ENCODE results near the gene PLA2G6. TPM values are rescaled to one million over a fixed set of nuclear protein-coding genes. Genes with fewer than 3 reads are reported as not detected.

Gene PLA2G6
- total RNA-seq, 1 donor from 2014 or later = 7.9 TPM

GRCh38 chr22:38071421-38072321 is 110.0 kb downstream of the PLA2G6 start:
- no peak for DNase-seq (ENCODE audit: low read depth)
- no peak for FAIRE-seq
- peaks cover 28% of the 10 kb centered on the region for H3K36me3 ChIP-seq (ENCODE audit: control insufficient read depth, insufficient read depth, low read length)
- H3K4me3 ChIP-seq (ENCODE audit: low read depth, low read length) = no peak overlapping the region
- H3K27me3 ChIP-seq (ENCODE audit: control insufficient read depth, insufficient read depth, low read length) = no peaks in the 10 kb centered on the region
- no peak for TF ChIP-seq CTCF (IDR thresholded peaks at IDR 0.05; ENCODE audit: insufficient read depth, low read length, severe bottlenecking)

GRCh38 chr22:38070250-38070921 is 111.2 kb downstream of the PLA2G6 start:
- no peak overlapping the region for H3K4me3 ChIP-seq (ENCODE audit: low read depth, low read length)
- no peak for TF ChIP-seq CTCF (IDR thresholded peaks at IDR 0.05; ENCODE audit: insufficient read depth, low read length, severe bottlenecking)
- FAIRE-seq = no peak
- no peak for DNase-seq (ENCODE audit: low read depth)
- H3K27me3 ChIP-seq (ENCODE audit: control insufficient read depth, insufficient read depth, low read length) = no peaks in the 10 kb centered on the region
- H3K36me3 ChIP-seq (ENCODE audit: control insufficient read depth, insufficient read depth, low read length) = peaks cover 37% of the 10 kb centered on the region

- TF ChIP-seq CTCF (IDR thresholded peaks at IDR 0.05; ENCODE audit: insufficient read depth, low read length, severe bottlenecking) = peak; percentile 37
- Histone ChIP-seq H3K36me3 (ENCODE audit: control insufficient read depth, insufficient read depth, low read length) (peaks cover 41% of the 10 kb centered on the region), H3K27me3 (ENCODE audit: control insufficient read depth, insufficient read depth, low read length) (no peaks in the 10 kb centered on the region), H3K4me3 (ENCODE audit: low read depth, low read length) (no peak overlapping the region)
- no peak for FAIRE-seq
- no peak for DNase-seq (ENCODE audit: low read depth)
Observed at GRCh38 chr22:38069372-38070249, 112.0 kb downstream of the PLA2G6 start.

GRCh38 chr22:38068641-38069371 is 112.8 kb downstream of the PLA2G6 start:
- Histone ChIP-seq H3K27me3 (ENCODE audit: control insufficient read depth, insufficient read depth, low read length) (no peaks in the 10 kb centered on the region), H3K36me3 (ENCODE audit: control insufficient read depth, insufficient read depth, low read length) (peaks cover 40% of the 10 kb centered on the region), H3K4me3 (ENCODE audit: low read depth, low read length) (no peak overlapping the region)
- no peak for DNase-seq (ENCODE audit: low read depth)
- no peak for TF ChIP-seq CTCF (IDR thresholded peaks at IDR 0.05; ENCODE audit: insufficient read depth, low read length, severe bottlenecking)
- no peak for FAIRE-seq

GRCh38 chr22:38067761-38068360 is 113.8 kb downstream of the PLA2G6 start:
- FAIRE-seq = no peak

More at GRCh38 chr22:38067761-38068360, 113.8 kb downstream of the PLA2G6 start:
- Histone ChIP-seq H3K4me3 (ENCODE audit: low read depth, low read length) (no peak overlapping the region), H3K27me3 (ENCODE audit: control insufficient read depth, insufficient read depth, low read length) (no peaks in the 10 kb centered on the region), H3K36me3 (ENCODE audit: control insufficient read depth, insufficient read depth, low read length) (peaks cover 37% of the 10 kb centered on the region)
- TF ChIP-seq CTCF (IDR thresholded peaks at IDR 0.05; ENCODE audit: insufficient read depth, low read length, severe bottlenecking) = no peak
- no peak for DNase-seq (ENCODE audit: low read depth)
